Hematopoietic multipotent progenitor cell (in vitro differentiated cells): ENCODE data around the gene OR13C5. TPM values are rescaled to one million over a fixed set of nuclear protein-coding genes. Genes with fewer than 3 reads are reported as not detected.
"Not testable (repeated sequence)": the region's sequence is repeated elsewhere in the genome, so short reads cannot be mapped to it uniquely, and the experiment has no call there.

Experiments used
- DNase-seq, 3 donors: peaks; one replicate each; pipeline ENCODE4 v3.0.0-alpha.2; 2011 to 2015; ENCODE audit warnings: low read depth in 2 of 3, low spot score in 2 of 3
- total RNA-seq: library from RNA; depleted of rRNA; stranded (reverse); fragments of >200 nt; gene quantifications from one replicate; pipeline ENCODE4 v1.2.3, GENCODE V29; 2012

Gene OR13C5, protein sequence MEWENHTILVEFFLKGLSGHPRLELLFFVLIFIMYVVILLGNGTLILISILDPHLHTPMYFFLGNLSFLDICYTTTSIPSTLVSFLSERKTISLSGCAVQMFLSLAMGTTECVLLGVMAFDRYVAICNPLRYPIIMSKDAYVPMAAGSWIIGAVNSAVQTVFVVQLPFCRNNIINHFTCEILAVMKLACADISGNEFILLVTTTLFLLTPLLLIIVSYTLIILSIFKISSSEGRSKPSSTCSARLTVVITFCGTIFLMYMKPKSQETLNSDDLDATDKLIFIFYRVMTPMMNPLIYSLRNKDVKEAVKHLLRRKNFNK
- 0.27 TPM for total RNA-seq

DNA sequence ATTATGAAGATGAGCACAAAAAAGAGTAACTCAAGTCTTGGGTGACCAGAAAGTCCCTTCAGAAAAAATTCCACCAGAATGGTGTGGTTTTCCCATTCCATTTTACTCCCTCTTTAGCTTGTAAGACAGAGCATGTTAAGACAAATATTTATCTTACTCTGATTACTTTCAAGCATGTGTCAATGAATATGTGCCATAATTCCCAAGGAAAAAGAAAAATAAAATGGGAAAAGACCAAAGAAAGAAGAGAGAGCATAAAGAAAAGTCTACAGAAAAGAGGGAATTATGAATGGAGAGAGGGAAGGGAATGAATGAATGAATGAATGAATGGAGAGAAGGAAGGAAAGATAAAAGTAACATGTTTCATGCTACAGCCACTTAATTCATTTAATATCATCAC lies at the start of gene OR13C5:
Gene OR13C5 (minus strand): TSS at position 101 of the 400 bp plus-strand sequence. CDS start 0 bp downstream, at position 101.
- DNase-seq: not testable (repeated sequence)

DNA sequence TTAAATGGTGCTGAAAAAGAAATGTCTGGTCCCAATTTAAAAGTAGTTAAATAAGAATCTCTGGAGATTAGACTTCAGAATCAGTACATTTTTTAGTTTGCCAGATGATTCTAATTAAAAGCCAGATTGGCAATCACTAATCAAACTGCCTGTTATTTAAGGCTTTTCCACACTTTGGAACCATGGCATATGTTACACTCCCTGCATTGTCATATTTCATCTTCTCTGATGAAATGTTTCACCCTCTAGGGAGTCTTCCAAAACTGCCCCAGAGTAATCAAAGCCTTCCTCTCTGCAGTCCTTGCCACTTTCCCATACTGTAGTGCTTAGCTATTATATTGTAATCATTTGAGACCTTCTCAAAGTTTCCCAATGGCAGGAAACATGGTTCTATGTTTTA lies 36.2 kb upstream of the OR13C5 start:
- DNase-seq: no peak

DNA sequence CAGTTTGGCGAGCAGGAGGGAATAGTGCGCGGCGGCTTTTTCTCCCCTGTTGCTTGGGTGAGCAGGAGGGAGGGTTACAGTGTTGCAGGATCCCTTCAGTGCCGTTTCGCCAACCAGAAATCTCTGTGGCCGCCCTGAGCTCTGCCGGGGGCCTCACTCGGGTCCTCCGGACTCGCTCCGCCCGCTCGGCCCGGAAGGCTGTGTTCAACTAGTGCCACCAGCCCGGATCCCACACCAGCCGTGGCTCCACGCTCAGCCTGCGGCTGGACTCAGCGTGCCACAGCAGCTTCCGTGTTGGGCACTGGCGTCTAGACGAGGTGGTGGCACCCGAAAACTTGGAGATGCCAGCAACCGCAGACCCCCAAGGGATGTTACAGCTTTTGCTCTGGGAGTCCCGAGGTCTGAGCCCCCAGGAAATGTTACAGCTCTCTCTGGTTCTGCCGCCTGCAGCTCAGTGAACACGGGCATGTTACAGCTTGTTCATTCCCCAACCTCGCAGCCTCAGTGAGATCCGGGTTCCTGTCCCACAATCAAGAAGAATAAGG lies 34.8 kb upstream of the OR13C5 start:
- no peak for DNase-seq

DNA sequence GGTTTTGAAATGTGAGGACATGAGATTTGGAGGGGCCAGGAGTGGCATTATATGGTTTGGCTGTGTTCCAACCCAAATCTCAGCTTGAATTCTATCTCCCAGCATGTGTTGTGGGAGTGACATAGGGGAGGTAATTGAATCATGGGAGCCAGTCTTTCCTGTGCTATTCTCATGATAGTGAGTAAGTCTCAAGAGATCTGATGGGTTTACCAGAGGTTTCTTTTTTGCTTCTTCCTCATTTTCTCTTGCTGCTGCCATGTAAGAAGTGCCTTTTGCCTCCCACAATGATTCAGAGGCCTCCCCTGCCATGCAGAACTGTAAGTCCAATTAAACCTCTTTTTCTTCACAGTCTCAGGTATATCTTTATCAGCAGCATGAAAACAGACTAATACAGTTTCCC lies 26.8 kb upstream of the OR13C5 start:
- not testable (repeated sequence) for DNase-seq

DNA sequence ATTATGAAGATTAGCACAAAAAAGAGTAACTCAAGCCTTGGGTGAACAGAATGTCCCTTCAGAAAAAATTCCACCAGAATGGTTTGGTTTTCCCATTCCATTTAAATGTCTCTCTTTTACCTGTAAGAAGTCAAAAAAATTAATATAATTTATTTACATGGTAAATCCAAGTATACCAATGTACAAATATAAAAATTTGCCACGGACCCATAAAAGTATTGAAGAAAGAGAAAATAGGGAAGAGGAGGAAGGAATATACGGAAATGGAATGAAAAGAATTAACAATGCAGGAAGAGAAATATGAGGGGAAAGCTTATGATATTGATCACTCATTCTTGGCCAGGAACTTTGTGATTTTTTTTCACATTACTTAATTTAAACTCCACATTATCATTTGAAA lies 18.9 kb upstream of the OR13C5 start, which contains the start of gene OR13C9:
Gene OR13C9 (minus strand): TSS at position 101 of the 400 bp plus-strand sequence. CDS start 0 bp downstream, at position 101.
- no peak for DNase-seq

DNA sequence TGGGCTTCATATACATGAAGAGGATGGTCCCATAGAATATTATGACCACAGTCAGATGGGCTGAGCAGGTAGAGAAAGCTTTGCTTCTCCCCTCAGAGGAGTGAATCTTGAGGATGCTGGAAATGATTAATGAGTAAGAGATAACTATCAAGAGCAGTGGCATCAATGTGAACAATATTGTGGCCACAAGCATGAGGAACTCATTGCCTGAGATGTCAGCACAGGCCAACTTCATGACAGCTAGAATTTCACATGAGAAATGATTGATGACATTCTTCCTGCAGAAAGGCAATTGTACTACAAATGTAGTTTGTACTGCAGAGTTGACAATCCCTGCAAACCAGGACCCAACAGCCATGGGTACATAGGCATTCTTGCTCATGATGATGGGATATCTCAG lies 18.2 kb upstream of the OR13C5 start:
- no peak for DNase-seq

DNA sequence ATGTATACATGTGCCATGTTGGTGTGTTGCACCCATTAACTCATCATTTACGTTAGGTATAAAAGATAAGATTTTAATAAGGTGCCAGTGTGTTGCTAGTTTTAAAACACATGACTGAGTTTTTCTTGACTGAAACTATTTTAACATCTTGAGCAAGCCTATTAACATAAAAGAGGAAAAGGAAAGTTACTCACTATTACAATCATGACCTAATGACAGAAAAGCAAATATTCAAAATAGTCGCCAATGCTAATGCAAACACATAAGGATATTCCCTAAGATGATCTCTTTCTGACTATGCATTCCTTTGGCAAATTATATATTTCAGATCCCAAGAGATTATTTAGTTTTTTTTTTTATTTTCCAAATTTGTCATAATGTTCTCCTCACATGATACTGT lies 12.0 kb upstream of the OR13C5 start:
- no peak for DNase-seq

DNA sequence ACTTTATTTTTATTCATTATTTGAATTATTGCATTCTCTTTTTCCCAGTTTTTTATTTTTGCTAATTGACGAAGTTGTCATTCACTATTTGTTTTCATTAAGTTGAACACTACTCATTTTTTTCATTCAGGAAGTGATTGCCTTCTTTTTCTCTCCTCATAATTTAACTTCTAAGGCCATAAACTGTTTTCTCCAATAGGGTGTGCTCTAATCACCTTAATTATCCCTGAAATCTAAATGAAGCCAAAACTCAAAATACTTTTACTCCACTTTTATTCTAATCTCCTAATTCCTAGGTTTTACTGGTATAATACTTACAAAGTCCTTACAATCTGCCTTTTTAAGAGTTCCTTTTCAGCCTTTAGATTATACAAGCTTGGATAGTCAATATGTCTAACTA lies 9.1 kb upstream of the OR13C5 start:
- peak in 1 of 3 donors; percentile 31 for DNase-seq

DNA sequence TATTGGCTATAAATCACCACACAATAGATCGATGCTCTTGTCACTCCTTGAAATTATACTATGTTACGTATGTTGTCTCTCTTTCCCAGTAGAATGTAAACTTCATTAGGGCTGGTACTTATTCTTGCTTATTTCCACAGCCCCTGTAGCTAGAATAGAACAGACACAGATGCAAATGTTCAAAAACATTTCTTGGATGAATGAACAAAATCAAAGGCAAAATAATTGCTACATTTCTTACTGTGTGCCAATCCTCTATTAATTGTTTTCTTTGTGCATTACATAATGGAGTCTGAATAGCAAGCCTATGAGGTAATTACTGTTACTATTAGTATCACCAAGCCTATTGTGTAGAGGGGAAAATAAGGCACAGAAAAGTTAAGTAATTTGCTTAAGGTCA lies 6.9 kb upstream of the OR13C5 start:
- DNase-seq: no peak

DNA sequence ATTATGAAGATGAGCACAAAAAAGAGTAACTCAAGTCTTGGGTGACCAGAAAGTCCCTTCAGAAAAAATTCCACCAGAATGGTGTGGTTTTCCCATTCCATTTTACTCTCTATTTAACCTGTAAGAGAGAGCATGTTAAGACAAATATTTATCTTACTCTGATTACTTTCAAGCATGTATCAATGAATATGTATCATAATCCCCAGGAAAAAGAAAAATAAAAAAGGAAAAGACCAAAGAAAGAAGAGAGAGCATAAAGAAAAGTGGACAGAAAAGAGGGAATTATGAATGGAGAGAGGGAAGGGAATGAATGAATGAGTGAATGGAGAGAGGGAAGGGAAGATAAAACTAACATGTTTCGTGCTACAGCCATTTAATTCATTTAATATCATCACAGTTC lies 6.3 kb upstream of the OR13C5 start, which contains the start of gene OR13C2:
Gene OR13C2 (minus strand): TSS at position 101 of the 400 bp plus-strand sequence. CDS start 0 bp downstream, at position 101.
- DNase-seq: not testable (repeated sequence)

DNA sequence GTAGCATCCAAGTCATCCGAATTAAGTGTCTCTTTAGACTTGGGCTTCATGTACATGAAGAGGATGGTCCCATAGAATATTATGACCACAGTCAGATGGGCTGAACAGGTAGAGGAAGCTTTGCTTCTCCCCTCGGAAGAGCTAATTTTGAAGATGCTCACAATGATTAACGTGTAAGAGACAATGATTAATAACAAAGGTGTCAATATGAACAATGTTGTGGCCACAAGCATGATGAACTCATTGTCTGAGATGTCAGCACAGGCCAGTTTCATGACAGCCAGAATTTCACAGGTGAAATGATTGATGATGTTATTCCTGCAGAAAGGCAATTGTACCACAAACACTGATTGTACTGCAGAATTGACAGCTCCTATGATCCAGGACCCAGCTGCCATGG lies 5.6 kb upstream of the OR13C5 start:
- no peak for DNase-seq

DNA sequence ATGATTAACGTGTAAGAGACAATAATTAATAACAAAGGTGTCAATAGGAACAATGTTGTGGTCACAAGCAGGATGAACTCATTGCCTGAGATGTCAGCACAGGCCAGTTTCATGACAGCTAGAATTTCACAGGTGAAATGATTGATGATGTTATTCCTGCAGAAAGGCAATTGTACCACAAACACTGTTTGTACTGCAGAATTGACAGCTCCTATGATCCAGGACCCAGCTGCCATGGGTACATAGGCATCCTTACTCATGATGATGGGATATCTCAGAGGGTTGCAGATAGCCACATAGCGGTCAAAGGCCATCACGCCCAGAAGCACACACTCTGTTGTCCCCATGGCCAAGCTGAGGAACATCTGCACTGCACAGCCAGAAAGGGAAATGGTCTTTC lies 464 bp downstream of the OR13C5 start:
- not testable (repeated sequence) for DNase-seq

DNA sequence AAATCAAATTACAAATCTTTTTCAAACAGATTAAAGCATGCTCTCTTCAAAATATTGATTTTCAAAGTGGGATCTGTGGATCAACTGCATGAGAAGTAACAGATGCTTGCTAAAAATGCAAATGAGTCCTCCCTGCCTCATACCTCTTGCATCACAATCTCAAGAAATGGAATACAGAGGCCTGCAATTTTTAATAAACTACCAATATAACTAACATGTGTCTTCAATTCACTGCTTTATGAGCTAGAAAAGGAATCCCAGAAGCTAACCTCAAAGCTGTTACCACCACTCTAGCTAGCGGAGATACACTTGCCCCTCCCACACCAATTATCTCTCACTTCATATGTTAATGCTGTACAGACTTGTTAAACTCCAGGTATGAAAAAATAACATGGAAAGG lies 9.6 kb downstream of the OR13C5 start:
- no peak for DNase-seq

DNA sequence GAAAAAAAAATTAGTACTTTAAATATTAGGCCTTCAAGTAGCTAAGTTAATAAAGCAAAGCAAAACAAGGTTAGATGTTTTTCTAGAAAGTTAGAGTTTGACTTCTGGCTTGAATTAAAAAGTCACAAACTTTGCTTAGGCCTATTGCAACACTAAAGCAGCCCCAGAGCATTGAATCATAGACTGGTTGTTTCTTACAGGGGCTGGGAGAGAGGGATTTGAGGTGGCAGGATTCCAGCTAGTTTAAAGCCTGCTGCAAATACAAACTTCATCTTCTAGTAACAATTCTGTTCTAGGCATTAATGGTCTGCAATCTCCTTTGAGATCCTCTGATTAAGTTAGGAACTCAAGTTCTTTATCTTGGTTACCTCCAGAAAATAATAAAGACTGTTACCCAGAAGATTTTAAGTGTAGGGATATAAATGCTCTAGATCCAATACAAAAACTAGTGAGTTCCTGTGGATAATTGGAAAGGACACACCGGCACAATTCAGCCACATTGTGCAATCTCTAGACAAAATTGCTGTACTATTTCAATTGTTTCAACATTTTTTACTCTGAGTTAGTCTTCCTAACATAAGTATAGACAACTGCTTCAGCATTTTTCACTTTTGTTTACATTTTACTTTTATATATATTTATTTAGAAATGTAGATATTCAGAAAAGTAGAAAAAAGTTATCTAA lies 12.6 kb downstream of the OR13C5 start:
- no peak for DNase-seq

DNA sequence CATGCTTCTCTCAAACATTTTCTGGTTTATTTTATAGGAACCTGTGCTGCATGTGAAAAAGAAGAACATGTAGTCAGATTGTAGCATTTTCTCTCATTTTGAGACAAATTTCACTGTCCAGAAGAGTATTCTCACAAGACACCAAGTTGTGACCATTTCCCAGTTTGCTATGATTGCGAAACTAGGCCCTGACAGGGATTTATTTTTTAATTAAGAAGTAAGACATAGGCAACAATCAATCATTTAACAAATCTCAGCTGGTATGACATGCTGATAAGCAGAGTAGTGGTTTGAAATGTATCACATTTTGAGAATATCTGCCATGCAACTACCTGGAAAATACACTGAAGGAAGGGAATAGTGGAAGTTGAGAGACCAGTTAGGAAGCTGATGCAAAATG lies 18.7 kb downstream of the OR13C5 start:
- DNase-seq: no peak

DNA sequence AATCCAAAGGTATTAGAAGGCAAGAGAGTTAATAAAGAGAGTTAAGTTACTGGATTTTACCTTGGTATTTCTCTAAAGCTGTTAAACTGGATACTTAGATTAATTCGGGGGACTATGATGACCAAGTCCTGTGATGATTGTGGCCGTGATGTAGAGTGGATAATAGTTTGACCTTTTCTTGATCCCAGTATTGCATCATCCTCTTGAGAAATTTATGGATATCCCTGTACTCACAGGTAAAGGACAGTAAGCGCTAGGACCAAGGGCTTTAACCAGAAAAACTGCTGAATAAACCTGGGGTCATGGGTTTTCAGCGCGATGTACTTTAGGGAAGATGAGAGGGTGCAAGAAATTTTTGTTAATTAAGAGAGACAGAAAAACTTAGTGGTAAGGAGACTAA lies 21.9 kb downstream of the OR13C5 start:
- no peak for DNase-seq

DNA sequence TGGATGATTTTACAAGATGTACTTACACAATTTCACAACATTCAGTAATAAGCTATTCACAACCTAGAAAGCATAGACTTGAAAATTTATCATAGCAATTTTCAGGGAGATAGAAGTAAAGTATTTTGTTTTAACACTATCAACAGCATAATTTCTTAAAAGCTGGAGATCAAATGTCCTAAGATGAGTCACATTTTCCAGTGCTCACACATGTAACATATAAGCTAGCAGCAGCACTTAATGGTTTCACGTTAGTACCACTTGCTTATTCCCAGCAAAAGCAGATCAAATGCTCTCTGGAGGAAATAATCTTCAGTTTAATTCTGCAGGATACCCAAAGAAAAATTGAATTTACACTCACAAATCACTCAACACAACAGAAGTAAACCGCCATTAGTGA lies 23.8 kb downstream of the OR13C5 start:
- no peak for DNase-seq

DNA sequence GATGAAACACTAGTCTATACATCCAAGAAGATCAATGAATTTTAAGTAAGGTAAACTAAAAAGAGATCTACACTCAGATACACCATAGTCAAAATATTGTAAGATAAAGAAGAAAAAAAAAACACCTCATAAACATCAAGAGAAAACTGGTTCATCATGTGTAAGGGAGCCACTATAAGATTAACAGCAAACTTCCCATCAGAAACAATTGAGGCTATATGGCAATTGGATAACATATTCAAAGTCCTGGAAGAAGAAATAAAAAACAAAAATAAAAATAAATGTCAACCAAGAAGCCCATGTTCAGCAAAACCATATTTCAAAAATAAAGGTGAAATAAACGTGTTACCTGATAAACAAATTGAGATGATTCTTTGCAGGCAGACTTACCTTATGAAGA lies 26.6 kb downstream of the OR13C5 start:
- DNase-seq: no peak

DNA sequence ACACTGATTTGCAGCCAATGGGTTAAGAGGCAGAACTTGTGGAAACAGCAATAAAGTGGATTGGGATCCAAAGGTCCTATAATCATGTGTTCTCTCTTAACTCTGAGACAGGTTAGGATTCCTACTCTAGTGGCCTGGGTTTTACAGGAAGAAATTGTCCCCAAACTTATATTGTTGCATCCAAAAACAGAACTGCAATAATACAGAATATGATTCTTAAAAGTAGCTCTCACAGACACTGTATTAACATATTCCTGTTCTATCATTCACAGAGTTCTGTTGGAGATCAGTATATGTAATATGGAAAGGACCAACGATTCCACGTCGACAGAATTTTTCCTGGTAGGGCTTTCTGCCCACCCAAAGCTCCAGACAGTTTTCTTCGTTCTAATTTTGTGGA lies 30.3 kb downstream of the OR13C5 start, which contains the start of gene OR13C8:
Gene OR13C8 (plus strand): TSS at position 301 of the 400 bp plus-strand sequence. CDS start 0 bp downstream, at position 301.
- no peak for DNase-seq

DNA sequence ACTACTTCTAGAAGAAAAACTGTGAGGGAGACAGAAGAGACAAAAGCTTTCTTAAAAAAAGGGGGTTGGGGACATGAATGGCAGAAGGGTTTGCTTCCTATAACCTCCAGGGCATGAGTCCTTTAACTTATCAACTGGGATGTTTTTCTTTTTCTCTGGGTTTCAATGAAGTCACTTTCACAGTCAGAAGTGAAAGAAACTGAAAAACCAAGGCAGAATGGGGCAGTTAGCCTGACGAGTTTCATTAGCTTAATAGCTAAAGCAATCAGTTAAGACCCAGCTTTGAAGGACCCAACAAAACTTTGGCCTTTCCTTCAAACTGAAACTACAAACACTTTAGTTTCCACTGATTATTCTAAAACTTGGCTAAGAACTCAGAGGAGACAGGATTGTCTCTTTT lies 34.9 kb downstream of the OR13C5 start:
- no peak for DNase-seq

DNA sequence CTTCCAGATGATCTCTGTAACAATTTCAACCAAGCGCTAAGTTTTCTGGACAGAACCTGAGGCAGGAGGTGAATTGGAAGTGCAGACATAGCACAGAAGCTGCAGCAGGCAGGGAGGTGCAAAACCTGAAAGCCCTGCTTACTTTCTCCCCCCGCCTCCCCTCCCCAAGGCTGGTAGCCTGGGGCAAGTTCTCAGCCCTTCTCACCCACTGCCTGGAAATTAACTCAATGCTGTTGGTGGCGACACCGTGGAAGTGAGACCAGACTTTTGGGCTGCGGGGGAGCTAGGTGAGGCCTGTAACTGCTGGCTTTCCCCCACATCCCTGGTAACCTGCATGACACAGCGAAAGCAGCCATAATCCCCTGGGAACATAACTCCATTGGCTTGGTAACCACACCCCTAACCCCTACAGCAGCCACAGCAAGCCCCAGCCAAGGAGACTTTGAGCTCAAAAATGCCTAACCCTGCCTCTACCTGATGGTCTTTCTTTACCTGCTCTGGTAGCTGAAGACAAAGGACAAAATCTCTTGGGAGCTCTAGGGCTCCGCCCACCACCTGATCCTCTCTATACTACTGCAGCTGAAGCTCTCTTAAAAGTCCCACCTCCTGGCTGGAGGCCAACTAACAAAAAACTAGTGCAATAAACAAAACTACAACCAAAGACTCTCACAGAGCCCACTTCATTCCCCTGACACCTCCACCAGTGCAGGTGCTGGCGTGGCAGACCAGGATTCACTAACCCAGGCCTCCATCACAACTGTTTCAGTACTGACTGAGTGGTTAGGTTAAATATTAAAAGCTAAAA lies 42.2 kb downstream of the OR13C5 start:
- DNase-seq: no peak
